HL-60/S4 (cell line): ENCODE measurements around the gene ABCB11.
"Not testable (repeated sequence)": the region's sequence is repeated elsewhere in the genome, so short reads cannot be mapped to it uniquely, and the experiment has no call there.

Experiments used
- in situ Hi-C: fragments of 300-500 bp; cut with MboI; formaldehyde crosslinking; loops from 2 replicates; pipeline ENCODE4 v1.14.3; 2022; ENCODE audit warnings: low sequenced_read_pairs

The ABCB11 gene

GRCh38 chr2:169046440-169047151, 15.5 kb upstream of the ABCB11 start:
- in situ Hi-C loops, result no loop called here

DNA sequence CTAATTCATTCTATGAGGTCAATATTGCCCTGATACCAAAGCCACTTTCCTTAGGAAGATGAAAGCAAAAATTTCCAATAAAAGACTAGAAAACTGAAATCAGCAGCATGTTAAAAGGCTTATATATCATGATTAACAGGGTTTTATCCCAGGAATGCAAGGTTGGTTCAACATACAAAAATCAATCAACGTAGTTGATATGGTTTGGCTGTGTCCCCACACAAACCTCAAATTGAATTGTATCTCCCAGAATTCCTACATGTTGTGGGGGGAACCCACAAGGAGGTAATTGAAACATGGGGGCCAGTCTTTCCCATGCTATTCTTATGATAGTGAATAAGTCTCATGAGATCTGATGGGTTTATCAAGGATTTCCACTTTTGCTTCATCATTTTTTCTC, 11.7 kb upstream of the ABCB11 start:
- in situ Hi-C loops, result no loop called here

GRCh38 chr2:169041594-169041993, 10.5 kb upstream of the ABCB11 start:
- in situ Hi-C loops, result no loop called here

DNA sequence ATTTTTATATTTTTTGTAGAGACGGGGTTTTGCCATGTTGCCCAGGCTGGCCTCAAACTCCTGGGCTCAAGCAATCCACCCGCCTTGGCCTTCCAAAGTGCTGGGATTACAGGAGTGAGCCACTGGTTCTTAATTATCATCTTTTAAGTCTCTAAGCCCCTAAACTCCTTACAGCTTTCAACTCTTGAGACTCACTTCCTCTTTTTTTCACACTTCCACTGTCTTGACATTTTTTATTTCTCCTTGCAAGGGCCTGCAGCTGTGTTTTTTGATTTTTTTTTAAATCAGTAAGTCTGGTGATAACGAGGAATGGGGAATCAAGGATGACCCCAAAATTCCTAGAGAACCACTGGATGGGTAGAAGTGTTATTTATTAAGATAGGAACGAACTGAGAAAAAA, 8.6 kb upstream of the ABCB11 start:
- in situ Hi-C loops, result no loop called here

DNA sequence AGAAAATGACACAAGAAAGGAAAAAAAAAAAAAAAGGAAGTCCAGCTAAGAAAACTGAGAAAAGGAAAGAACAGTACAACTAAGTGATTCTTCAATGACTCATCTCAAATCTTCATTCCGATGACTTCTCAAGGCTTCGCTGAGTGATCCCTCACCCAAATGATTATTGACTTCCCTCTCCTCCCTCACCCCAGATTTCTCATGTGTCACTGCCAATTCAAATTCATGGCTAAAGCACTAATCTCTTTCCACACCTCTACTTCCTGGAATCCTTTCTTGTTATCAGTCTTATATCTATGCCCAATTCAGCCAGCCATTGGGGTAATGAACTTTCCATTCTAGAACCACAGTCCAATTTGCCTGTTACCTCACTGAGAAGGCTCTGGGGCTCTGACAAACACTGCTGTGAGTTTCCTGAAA, 7.2 kb upstream of the ABCB11 start:
- in situ Hi-C loops, result no loop called here

GRCh38 chr2:169036736-169037440, 5.8 kb upstream of the ABCB11 start:
- in situ Hi-C loops, result no loop called here

DNA sequence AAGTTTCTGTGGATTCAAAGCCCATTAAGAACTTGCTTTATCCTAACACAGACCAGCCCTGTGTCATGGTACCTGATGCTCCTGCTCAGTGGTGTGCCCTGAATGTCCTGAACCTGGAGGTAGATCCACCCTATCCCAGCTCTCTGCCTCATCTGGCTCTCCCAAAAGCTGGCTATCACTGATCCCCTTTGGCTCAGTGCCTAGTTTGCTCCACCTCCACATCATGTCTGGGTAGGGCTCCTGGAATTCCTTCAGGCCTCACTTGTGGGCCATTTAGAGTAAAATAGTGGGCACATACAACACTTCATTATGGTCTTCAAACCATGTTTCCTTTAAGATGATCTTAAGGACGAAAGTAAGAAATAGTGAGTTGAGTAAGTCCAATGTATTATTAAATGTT, 4.8 kb upstream of the ABCB11 start:
- in situ Hi-C loops, result no loop called here

DNA sequence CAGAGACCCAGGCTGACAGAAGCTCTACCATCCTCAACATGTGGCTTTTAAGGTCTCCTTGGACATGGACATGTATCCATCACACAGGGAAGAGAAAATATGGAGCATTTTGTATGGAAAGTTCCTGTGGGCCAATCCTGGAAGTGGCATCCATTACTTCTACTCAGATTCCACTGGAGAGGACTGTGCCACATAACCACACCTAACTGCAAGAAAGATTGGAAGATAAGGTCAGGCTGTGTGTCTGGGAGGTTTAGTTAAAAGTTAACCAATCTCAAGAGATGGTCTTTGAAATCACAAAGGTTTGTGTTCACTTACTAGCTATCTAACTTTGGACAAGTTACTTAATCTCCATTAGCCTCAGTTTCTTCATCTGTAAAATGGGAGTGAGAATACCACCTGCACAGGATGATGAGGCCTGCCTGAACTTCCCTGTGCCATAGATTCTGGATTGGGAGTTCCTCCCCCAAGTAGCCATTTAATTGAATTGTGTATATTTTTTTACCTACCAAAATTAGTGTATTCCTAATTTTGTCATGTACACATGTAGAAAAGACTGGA, 3.9 kb upstream of the ABCB11 start:
- in situ Hi-C loops, result no loop called here

- in situ Hi-C loops, result no loop called here
Observed at GRCh38 chr2:169034256-169034655, 3.1 kb upstream of the ABCB11 start.

DNA sequence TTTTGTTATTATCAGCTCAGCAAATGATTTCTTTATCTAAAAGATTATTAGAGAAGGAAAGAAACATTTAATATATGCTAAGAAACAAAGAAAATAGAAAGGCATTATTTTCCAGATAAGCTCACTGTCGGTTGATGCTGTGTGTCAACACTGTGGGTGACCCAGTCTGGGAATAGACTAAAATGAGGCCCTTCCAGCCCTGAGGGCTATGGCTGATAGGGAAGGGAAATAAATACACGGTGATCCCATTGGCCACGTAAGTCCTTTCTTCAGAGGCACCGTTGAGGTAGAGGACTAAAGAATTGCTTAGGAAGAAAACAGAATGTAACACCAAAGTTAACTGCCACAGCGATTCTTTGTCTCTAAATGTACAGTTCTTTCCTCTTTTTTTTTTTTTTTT, 1.8 kb downstream of the ABCB11 start:
- in situ Hi-C loops, result no loop called here

DNA sequence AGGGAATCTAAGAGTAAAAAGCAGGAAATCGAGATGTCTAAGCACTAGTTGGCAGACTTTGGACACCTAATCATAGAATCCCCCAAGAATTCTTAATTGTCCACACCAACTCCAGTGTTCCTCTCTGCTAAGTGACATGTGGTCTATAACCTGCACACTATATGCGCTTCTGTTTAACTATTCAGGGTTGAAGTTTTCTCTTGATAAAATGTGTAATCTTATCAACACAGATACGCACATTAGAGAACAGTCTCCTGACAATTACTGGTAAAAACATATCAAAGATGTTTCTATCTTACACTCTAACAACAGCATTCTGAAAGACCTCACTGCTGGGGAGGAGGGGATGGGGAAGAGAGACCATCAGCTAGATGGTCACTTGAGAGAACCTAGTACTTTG, 3.9 kb downstream of the ABCB11 start:
- in situ Hi-C loops, result no loop called here

DNA sequence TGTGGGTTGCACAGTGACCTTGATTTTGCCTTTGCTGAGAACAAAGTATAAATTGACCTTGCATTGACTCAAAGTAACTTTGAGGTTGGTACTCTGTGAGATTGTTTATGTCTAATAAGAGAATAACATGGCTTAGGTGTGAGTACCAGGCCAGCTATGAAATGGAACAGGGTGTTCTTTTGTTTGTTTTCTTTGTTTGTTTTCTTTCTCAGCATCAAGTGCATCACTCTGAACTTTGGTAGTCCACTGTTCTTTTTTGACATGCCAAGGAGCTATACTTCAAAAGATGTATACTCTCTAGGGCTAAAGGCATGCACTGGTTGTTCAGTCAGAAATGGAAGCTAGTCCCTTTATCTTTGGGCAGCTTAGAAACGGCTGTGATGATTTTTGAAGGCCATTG, 5.1 kb downstream of the ABCB11 start:
- in situ Hi-C loops, result no loop called here

GRCh38 chr2:169023161-169023560, 8.0 kb downstream of the ABCB11 start:
- in situ Hi-C loops, result no loop called here

DNA sequence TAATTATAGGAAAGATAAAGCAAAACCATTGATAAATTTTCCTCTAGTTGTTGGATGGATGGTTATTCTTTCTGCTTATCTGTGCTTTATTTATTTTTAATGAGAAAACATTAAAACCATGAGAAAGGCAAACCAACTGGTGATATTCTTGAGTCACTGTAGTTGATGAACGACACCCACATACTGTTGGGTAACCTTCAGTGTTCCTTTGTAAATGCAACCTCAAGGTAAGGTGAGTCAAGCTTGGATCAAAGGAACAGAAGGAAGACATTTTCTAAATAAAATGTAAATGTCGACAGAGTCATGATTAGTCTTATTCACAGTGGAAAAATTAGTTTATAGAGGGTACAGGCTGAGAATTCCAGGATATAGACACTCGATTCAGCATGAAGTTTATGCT, 12.7 kb downstream of the ABCB11 start:
- in situ Hi-C loops, result no loop called here

GRCh38 chr2:169015943-169016342, 15.2 kb downstream of the ABCB11 start:
- in situ Hi-C loops, result no loop called here

DNA sequence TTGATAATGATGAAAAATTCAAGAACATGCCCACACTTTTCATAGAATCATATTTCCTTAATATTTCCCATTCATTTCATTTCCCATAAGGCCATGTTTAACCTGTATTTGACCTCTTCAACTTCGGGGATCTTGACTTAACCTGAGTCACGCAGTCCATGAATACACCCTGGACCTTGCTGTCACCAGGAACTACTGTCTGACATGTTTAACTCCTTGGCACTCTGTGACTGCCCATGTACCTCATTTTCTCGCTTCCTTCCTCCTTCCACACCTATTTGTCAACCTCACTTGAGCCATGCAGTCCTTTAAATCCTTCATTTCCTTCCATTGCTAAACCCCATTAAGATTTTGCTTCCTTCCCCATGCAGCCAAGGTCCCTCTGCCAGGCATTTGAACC, 16.3 kb downstream of the ABCB11 start:
- in situ Hi-C loops, result no loop called here

GRCh38 chr2:169013628-169014026, 17.5 kb downstream of the ABCB11 start:
- in situ Hi-C loops, result no loop called here

DNA sequence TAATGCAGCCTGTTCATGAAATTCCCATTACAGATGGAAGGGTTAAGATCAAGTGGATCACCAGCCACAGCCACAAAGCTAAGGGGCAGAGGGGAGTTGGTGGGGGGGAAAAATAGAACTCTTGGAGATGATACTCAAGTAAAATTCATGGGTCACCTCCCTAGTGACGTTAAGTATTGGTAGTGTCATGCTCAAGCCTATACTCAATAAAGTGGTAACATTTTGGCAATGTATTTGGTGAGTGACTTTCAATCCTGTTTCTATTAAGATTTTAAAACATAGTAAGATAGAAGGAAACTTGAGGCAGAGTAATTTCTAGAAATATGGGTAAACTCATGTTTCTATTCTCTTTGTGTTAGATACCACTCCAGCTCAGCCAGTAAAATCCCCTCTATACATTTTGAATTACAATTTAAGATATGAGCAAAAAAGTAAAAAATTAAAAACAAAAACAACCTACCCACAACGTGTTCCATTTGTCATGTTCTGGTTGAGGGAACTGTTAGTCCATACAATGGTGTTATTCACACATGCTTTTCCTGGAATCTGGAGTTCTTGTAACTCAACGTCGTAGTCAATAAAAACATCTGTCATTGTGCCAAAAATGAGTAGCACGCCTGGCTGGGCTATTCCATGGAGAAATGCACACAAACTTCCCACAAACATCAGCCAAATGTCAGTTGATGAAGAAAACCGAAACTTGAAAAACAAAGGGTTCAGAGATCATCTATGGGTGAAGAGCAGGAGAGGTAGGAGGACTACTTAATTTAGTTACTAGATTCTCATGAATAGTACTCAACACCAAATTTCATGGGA, 18.1 kb downstream of the ABCB11 start:
- in situ Hi-C loops, result no loop called here

- in situ Hi-C loops, result not testable (repeated sequence)
Observed at GRCh38 chr2:169012191-169012792, 18.8 kb downstream of the ABCB11 start.

- in situ Hi-C loops, result no loop called here
Observed at GRCh38 chr2:169011698-169012097, 19.4 kb downstream of the ABCB11 start.
